Stimulated activated CD4-positive, alpha-beta T cell treated with anti-CD3 and anti-CD28 coated beads, Interleukin-2, amount 100 ng/mL, for 4 hours (primary cell): ENCODE measurements around the gene SCGB2A2.

Experiments used
- DNase-seq: peaks from one replicate; pipeline ENCODE4 v3.0.0-alpha.2; 2020; ENCODE audit warnings: low read depth

The SCGB2A2 gene

DNA sequence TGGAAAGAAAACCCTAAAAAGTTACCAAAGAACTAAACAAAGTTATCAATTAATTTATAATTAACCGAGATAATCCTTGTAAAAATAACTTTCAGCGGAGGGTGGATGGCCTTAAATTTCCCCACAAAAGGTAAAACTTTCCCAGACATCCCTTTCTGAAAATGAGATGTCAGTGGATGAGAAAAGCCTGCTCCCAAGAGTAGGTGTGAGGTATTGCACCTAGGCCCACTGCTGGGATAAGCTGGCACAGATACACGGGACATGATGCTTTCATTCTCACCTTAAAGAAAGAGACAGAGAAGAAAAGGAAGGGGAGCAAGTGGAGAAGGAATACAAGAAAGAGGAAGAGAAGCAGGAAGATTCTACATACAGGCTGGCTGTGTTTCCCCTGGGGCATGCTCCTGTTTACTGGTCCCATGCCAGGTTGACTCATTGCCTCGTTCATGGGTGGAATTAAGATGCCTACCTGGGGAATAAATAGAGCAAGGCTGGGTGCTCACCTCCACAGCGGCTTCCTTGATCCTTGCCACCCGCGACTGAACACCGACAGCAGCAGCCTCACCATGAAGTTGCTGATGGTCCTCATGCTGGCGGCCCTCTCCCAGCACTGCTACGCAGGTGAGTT is at the start of gene SCGB2A2:
Gene SCGB2A2, plus strand, starts transcription at position 505 of the 625 bp plus-strand sequence. Its CDS starts 59 bp downstream, at position 564.
- DNase-seq = no peak

DNA sequence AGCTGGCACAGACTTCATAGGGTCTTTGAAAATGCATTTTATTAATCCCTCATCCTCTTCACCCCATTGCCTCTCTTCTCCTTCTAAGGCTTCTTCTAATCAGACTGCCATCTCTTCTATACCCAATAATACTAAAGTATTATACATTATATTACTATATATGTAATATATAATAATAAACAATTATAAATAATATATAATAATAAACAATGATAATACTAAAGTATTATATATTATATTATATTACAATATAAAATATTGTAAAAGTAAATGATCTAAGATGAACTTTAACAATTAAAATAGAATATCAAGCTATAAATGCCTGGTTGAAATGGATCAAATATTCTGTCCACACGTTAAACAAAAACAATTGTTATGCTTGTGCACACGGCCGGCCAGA is 48.5 kb upstream of the SCGB2A2 start:
- DNase-seq = no peak

DNA sequence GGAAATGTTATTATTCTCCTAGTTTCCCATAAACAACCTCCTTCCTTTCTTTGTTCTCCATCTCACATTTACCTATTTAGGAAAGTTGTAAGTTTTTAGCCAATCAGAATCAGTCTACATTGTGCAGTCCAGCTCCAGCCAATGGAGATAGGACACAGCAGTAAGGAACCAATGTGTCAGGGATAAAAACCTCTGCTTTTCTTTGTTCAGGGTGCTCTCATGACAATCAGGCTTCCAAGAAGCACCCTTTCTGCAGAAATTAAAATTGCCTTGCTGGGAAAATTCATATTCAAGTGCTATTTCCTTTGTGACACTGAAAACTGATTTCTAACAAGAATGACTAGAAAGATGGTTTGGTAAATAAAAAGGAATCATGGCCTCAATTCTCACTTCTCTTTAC is 46.9 kb upstream of the SCGB2A2 start:
- DNase-seq = no peak

DNA sequence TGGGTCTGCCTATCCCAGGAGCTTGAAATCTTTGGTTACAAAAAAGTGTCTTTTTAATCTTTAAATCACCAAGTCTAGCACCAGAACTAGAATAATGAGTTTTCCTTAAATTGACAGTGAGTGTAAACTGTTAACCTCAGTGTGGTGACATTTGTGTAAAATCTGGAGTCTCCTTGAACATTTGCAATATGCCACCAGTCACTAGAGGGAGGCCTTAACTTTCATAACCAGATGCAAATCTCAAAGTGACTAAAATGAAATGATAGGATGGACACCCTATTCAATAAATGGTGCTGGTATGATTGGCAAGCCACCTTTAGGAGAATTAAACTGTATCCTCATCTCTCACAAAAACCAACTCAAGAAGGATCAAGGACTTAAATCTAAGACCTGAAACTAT is 36.2 kb upstream of the SCGB2A2 start:
- DNase-seq = no peak

DNA sequence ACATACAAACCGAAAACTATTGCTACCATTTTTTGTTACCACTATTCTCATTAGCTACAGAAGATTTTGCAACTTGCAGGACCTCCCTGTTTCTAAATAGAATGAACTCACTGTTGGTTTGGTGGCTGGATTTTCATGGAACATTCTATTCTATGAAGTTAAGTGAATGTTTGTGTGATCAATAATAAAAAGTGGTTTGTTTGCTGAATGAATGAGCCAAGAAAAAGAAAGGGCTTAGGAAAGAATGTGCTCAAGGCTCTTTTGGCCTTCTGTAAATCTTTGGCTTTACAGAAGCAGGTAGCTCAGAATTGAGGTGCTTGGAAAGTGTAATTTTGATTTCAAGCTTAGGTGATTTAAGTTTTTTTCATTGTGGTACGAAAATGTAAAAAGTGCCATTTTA is 33.8 kb upstream of the SCGB2A2 start:
- DNase-seq = no peak

DNA sequence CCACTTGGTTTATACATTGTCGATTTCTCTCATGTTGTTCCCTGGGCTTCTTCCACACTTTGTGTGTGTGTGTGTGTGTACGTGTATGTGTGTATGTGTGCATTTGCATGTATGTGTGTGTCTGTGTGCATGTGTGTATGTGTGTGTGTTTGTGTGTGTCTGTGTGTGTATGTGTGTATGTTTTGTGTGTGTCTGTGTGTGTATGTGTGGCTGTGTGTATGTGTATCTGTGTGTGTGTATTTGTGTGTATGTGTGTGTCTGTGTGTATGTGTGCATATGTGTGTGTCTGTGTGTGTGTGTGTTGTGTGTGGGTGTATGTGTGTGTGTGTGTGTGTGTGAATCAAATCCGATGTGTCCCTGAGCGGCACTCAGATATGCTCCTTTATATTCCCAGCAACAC is 32.5 kb upstream of the SCGB2A2 start:
- DNase-seq = no peak

DNA sequence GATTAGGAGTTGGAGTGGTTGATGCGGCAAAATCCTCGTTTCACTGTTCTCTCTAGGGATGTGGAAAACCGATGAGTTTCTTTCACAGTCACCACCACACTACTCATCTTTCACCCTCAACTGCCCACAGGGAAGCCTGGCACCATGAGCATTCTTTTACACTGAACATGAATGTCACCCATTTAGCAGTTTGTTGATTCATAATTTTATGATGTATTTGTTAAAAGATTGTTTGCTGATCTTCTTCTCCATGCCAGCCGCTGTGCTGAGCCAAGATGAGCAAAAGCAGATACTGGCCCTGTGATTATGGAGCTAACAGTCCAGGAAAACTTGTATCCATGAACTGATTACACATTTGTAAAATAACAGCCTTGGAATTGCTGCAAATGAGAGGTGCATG is 31.8 kb upstream of the SCGB2A2 start:
- DNase-seq = no peak

DNA sequence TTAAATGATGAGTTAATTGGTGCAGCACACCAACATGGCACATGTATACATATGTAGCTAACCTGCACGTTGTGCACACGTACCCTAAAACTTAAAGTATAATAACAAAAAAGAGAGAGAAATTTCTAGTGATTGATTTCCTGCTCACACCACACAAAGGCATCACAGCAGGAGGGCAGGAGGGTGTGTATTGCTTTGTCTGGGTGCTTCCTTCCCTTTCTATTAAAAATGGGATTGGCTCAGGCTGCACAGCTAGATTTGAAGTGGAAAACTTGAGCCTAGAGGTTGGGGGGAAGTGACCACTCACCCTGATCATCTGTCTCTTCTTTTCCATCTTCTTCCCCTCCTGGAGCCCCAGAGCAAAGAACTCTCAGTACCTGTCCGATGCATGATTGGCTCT is 28.9 kb upstream of the SCGB2A2 start:
- no peak for DNase-seq

DNA sequence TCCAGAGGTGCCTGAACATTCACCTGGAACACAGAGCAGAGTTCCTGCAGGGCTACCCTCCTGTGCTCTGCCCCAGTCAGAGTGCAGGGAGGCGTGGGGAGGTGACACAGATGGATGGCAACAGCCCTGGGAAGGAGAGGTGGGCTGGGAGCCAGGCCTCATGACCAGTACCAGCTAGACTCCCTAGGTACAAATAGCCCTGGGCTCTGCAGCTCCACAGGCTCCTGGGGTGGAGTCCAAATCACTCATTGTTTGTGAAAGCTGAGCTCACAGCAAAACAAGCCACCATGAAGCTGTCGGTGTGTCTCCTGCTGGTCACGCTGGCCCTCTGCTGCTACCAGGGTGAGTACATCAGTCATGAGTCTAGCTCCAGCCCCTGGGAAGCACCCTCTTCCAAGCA is 27.9 kb upstream of the SCGB2A2 start, which contains the start of gene SCGB1D2:
Gene SCGB1D2, plus strand, starts transcription at position 219 of the 400 bp plus-strand sequence. Its CDS starts 69 bp downstream, at position 288.
- DNase-seq = no peak

DNA sequence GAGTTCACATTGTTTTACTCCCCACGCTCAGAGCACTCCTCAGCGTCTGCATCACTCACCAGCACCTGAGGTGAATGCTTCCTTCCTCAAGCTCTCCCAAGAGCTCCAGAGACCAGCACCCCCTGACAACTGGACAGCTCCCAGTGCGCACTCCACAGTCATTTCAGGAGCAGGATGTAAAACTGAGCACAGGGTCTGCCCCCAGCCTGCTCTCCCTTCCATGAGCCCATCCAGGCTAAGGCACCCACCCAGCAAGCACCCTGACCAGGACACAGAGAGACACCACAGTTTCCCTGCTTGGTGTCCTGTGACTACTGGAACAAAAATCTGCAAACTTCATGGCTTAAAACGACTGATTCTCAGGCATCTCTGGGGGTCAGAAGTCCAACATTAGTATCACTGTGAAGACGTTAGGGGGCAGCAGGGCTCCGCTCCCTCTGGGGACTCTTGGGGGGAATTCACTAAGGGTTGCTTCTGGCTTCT is 24.6 kb upstream of the SCGB2A2 start:
- DNase-seq = no peak

DNA sequence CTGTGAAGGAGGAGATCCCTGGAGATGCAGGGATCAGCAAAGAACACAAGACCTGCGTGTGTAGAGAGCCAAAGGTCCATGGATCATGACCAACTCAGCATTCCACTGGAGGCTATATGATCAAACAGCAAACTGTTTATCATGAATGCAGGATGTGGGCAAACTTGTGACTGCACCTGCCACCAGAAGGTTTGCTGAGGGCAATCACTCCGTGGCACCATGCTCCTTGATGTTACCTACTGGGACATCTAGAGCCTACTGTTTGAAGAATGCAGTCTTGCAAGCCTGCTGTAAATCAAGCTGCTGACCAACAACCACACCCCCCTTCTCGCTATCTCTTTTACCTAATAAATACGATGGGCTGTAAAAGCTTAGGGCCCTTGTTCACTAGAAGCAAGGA is 18.3 kb upstream of the SCGB2A2 start:
- no peak for DNase-seq

DNA sequence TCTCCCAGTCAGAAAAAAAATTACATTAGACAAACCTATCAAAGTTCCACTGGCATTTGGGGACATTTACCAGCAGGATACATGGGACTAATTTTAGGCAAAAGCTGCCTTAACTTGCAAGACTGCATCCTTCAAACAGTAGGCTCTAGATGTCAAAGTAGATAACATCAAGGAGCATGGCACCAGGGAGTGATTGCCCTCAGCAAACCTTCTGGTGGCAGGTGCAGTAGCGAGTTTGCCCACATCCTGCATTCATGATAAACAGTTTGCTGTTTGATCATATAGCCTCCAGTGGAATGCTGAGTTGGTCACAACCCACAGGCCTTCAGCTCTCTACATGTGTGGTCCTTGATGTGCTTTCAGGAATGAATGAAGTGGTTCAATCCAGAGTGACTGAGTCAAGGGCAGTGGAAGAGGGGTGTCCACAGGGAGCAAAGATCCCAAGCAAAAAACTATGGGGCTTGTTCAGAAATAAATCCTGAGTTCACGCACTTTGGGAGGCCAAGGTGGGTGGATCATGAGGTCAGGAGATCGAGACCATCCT is 15.9 kb upstream of the SCGB2A2 start:
- DNase-seq = no peak

DNA sequence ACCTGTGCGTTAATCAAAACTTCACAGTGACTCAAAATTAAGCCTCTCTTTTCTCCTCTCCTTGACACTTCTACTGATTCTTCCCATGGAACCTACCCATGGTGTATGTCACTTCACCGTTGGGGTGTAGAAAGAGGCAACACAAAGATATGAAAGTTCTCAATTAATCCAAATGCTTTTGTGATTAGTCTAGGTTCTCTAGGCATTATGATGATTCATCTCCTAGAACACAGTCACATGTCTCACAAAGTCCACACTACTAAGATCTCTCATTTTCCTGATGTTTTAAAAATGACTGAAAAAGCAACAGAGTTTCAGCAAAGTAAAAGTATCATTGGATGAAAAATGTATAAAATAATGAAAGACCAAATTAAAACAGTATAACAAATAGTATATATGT is 13.7 kb upstream of the SCGB2A2 start:
- no peak for DNase-seq

DNA sequence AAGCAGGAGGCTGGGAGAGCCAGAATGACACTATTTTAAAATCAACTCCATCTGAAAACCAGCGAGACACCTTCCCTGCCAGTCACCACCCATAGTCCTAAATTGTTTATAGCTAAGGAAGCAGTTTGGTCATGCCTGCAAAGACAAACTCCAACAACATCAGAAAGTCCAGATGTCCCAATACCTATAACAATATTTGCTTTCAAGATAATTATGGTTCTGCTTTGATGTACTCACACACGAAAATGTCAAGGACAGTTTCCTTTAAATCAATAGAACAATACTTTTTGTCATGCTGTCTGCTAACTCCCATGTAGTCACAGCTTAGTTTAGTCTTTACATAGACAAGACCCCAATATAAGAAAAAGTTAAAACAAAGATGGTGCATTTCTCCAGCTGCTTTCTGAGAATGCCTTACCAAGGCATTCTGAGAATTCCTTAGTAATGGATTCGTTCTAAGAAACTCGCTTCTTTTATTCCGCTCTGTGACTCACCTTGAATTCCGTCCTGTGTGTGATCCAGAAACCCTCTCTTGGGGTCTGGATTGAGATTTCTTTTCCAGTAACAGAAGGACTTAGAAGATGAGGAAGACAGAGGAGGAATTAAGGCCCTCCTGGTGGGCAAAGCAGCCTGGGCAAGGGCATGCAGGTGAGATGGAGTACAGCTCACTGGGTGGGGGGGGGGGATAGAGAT is 9.6 kb upstream of the SCGB2A2 start:
- DNase-seq = no peak

DNA sequence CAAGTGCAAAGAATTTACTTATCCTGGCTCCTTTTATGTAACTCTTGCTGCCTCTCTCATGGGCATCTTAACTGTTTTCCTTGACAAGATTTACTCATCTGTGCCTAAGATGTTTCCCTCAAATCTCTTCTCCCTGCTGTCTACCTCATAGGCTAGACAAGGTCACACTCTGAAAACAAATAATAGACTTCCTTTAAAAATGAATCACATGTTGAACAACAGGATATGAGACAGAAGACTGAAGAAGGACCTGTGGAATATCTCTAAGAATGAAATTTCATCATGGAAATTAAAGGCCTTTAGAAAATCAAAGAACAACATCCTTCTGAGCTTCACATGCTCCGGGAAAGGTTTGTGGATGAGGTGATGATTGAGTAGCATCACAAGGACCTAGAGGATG is 6.0 kb upstream of the SCGB2A2 start:
- no peak for DNase-seq

DNA sequence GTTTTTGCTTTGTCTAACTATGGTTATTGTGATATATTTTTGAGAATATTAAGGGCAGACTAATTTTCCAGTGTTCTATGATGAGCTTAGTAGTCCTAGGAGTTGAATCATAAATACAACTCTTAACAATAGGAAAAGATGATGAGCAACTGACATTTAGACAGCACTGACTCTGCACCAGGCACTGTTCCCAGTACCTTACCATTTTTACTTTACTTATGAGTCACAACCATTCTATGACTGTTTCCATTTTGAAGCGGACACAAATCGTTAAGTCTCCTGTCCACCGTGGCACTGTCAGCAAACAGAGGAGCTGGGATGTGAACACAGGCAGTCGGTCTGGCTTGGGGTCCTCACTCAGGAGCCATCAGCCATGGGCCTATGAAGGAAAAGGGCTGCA is 3.4 kb upstream of the SCGB2A2 start:
- DNase-seq = no peak

DNA sequence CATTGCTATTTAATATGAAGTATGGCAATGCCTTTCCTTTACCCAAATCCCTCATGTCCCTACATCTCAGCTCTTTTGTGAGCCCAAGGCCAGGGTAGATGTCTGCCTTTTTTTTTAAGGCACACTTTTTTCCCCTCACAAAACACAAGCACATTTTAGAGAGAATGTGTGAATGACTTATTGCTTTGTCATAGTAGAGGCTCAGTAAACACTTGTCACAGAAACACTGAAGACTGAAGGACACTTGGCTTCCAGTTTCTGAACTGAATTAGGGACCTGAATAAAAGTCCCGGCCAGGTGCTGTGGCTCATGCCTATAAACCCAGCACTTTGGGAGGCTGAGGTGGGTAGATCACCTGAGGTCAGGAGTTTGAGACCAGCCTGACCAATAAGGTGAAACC is 2.9 kb upstream of the SCGB2A2 start:
- DNase-seq = no peak

DNA sequence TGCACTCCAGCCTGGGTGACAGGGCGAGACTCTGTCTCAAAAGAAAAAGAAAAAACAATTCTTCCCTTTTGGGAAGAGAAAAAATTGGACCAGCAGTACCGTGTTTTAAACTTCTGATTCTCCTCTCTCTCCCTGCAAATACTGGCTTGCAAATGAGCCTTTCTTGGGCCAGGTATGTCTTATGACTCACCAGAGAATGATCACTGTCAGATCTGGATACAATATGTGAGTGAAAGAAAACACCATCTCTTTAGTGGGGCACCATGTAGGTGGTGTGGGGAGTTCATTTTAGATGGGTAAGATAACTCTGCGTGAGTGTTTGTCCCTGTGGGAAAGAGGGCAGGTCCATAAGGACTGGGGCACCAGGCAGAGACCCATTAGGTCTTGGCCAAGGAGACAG is 2.4 kb upstream of the SCGB2A2 start:
- DNase-seq = no peak

DNA sequence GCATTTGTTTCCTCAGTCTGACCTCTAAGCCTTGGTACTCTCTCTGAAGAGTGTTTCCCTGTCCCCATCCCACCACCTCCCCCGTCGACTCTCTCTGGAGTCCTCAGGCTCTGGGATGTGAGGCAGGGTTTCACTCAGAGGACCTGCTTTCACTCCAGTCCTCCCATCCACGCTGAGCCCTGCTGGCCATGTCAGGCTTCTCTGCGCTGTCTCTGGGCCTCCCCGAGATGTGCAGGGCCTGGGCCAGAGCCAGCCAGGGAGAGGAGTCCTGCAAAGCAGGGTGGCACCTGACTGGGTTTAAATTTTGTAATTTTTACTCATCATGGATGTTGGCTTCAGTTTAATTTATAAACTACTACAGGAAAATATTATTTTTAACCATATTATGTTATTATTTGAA is 3.3 kb downstream of the SCGB2A2 start:
- DNase-seq = no peak

DNA sequence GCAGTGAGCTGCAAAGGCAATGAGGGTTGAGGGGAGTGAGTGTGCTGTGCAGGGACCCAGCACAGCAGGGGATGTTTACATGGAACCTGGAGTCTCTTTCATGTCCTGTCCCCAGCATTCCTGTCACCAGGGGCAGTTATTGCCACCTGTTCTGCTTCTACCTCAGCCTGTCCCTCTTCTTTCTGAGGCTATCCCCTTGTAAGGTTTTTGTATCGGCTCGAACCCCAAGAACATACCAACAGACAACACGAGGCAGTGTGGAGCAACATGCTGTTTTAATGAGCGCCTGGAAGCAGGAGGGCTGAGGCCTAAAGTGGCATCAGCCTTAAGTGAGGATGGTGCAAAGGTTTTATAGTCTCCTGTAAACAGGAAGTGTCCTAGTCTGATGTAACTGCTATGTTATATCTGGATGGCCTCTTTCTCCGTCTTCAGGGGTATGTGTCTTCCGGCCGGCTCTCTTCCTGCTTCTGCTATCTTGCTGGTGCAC is 3.9 kb downstream of the SCGB2A2 start:
- no peak for DNase-seq

DNA sequence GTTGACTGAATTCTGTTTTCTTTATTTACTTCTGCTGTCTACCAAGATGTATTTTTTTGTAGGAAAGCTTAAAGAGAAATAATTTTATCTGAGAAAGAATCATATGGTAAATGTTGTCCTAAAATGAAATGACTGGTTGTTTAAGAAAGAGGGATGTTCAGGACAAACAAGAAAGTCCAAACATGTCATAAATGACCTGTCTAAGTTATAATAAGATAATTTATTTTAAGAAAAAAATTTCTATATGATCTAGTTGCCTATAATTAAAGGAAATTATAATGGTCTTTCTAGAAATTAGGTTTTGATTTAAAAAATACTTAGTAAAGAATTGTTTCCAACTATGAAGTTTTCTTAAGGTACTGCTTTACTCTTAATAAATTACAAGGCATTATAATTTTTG is 10.5 kb downstream of the SCGB2A2 start:
- DNase-seq = no peak

DNA sequence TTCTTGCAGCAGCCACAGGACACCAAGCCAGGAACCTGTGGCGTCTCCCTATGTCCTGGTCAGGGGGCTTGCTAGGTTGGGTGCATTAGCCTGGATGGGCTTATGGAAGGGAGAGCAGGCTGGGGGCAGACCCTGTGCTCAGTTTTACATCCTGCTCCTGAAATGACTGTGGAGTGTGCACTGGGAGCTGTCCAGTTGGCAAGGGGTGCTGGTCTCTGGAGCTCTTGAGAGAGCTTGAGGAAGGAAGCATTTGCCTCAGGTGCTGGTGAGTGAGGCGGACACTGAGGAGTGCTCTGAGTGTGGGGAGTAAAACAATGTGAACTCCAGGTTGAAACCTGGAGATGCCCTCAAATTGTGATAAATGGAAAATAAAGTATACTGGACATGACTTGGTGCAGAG is 25.5 kb downstream of the SCGB2A2 start:
- no peak for DNase-seq

DNA sequence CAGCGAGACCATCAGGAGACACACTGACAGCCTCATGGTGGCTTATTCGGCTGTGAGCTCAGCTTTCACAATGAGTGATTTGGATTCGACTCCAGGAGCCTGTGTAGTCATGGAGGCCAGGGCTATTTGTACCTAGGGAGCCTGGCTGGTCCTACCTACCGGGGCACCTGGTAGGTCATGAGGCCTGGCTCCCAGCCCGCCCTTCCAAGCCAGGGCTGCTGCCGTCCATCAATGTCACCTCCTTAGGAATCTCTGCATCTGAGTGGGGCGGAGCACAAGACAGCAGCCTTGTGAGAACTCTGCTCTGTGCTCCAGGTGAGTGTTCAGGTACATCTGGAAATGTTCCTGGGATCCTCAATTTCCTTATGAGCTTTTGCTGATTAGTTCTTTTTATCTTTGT is 29.0 kb downstream of the SCGB2A2 start, which contains the start of gene SCGB1D4:
Gene SCGB1D4, minus strand, starts transcription at position 101 of the 400 bp plus-strand sequence. Its CDS starts 65 bp downstream, at position 36.
- DNase-seq = no peak
